Limb (tissue), 2 donors: Measurements from ENCODE around the gene FNDC3A.
A peak's percentile ranks its signal among the peaks of the same experiment; 100 is the strongest.
"Not testable (repeated sequence)": the region's sequence is repeated elsewhere in the genome, so short reads cannot be mapped to it uniquely, and the experiment has no call there.

Experiments used
- DNase-seq, 2 donors: peaks; one replicate each; pipeline ENCODE4 v3.0.0-alpha.2; 2016; ENCODE audit errors: extremely low spot score in 2 of 2

Gene FNDC3A

GRCh38 chr13:49082653-49083536 lies 107.2 kb downstream of the FNDC3A start:
- DNase-seq = no peak

- no peak for DNase-seq
Measured at GRCh38 chr13:49084961-49085360, 109.2 kb downstream of the FNDC3A start.

GRCh38 chr13:49086722-49087121 lies 111.0 kb downstream of the FNDC3A start:
- DNase-seq = no peak

GRCh38 chr13:49093376-49093775 lies 117.7 kb downstream of the FNDC3A start:
- DNase-seq = no peak

DNA sequence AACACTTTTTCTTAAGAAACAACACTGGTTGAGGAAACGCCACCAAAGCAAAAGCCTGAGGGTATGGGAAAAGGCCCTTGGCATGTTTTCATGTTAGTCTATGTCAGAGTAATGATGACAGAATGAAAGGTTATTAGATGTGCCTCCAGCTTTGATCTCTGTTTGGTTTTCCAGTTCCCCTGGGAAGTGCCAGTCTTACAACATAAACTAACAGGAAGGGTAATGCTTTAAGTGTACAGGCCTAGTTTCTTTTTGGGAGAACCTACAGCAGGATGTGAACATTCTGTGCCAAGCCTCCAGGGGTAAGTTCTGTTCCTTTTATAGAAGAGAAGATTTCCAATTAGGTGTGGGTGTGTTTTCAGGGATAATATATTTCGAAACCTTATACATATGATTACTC lies 121.7 kb downstream of the FNDC3A start:
- no peak for DNase-seq

DNA sequence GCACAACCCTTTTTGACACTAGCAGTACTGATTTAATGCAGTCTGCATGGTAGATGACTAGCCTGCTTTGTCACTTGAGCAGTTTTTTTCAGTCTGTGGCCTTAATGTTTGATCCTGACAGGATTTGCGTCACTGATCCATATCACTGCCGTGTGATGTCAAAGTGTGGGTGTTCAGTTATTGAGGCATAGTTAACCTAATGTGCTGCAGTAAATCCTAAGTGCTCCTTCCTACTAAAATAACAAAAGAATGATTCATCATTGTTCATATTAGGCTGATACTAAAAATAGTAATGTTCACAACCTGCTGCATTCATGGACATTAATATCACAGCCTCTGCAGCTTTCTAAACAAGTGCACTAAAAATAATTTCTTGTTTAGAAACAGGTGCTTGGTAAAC lies 122.5 kb downstream of the FNDC3A start:
- DNase-seq = no peak

GRCh38 chr13:49098771-49099512 lies 123.2 kb downstream of the FNDC3A start:
- no peak for DNase-seq

DNA sequence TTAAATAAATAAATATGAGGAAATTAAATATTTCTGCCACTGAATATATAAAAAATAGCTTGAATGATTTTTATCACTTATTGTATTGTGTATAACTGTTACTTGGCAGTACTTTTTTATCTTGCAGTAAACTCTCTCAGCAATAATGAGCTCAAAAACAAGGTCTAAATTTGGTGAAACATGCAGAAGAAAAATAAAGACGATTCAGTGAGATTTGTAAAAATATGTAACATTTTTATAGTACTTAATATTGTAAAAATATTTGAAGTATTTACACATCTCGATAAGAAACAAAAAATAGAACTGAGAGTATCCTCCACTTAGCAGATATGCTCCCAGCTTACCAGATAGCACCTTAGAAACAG lies 123.8 kb downstream of the FNDC3A start:
- DNase-seq = no peak

- no peak for DNase-seq
Measured at GRCh38 chr13:49100637-49101570, 125.2 kb downstream of the FNDC3A start.

GRCh38 chr13:49108196-49108595 lies 132.5 kb downstream of the FNDC3A start:
- no peak for DNase-seq

- peak; percentile 81 to 91 for DNase-seq
Measured at GRCh38 chr13:49110122-49110912, 134.6 kb downstream of the FNDC3A start.

DNA sequence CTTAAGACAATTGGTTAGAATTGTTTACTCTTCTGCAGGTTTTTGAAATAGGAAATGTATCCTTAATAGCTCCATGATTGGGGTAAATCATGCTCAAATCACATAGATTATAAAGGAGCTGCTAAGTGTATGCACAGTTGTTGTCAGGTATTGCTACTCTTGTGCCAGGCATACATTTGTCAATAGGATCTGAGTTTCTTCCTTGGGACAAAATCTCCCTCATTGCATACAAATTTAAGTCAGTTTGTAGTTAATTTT lies 135.1 kb downstream of the FNDC3A start:
- DNase-seq = no peak

DNA sequence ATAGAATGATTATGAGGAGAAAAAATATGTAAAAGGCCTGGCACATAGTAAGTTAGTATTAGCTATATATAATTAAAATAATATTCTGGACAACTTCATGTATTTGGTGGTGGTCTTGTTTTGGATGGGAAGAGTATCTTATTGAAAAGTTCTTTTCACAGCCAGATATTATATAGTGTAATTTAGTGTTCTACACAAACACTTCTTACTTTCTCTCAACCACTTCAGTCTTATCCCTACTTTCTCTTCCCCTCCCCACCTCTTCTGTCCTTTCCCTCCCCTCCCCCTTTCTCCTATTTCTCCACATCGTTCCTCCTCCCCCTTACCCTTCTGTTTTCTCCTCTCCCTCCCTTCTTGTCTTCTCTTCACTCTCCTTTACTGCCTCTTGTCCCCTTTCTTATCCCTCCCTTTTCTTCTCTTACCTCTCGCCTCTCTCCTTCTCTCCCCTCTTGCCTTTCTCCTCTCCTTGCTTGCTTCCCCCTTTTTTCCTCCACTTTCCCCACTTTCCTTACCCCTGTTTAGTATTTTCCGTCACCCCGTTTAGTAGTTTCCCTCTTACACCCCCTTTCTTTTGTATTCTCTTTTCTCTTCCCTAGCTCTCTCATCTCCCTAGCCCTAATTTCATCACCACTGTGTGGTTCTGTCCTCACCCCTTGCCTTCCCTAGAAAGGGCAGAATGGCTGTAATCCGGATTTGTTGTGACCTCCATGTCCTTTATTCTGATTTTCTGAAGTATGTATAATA lies 137.2 kb downstream of the FNDC3A start:
- no peak for DNase-seq

DNA sequence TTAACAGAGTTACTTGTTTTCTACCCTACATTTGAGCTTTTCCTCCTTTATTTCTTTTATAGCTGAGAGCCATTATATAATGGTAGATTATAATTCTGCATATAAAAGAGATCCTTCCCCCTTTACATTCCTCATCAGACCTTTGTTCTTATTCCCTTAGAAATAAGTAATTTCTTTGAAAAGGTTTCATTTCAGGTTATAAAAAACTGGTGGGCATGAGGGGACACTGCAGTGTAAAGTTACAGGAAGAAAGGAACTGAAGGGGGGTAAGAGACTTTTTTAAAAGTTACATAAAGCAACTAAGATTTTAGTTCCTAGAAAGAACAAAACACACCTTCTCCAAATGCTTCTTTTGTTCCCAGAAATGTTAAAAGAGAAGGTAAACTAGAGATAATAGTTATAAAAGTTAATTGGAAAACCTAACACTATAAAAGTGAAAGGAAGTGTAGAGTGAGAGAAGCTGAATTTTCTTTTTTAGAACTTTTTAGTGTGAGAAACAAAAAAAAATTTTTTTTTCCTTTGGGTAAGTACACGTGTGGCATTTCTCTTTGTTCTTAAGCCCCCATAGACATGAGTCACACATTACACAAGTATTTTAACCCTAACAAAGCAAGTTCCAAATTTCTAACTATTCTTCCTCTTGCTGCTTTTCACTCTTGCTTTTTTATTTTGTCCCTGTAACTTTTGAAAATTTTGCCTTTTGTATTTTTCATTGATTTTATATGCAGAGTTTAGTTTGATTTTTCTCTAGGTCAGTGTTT lies 138.0 kb downstream of the FNDC3A start:
- DNase-seq = no peak

- no peak for DNase-seq
Measured at GRCh38 chr13:49116873-49117272, 141.2 kb downstream of the FNDC3A start.

GRCh38 chr13:49118455-49118854 lies 142.7 kb downstream of the FNDC3A start:
- not testable (repeated sequence) for DNase-seq

DNA sequence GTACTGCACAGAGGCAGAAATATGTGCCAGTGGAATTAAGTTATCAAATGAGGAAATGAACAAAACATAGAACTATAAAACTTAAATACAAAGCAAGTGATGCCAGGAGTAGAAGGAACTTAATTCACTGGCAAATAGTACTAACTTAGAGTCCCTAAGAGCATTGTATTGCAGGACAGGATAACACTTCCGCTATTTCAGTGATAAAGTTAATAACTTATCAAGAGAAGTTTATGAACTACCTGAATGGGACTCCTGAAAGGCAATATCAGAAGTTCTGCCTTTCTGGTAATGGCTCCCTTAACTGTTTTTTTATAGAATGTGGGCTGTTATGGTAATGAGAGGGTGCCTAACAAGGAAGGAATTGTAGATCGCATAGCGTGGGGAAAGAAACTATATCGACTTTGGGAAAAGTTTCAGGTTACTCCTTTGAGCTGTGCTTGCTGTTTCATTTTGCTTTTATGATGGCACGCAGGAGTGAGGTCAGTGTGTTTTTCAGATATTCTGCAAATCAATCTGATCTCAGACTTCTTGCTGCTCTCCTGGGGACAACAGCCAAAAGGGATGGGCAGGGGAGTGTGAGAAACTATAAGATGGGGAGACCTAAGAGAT lies 149.1 kb downstream of the FNDC3A start:
- DNase-seq = no peak

GRCh38 chr13:49125964-49126524 lies 150.3 kb downstream of the FNDC3A start:
- no peak for DNase-seq

- DNase-seq = no peak
Measured at GRCh38 chr13:49132479-49133002, 156.8 kb downstream of the FNDC3A start.
